ENCODE results near the gene MRGPRD.
A peak's percentile ranks its signal among the peaks of the same experiment; 100 is the strongest.
"Not testable (repeated sequence)": the region's sequence is repeated elsewhere in the genome, so short reads cannot be mapped to it uniquely, and the experiment has no call there.

The MRGPRD gene

GRCh38 chr11:69002110-69002569, 21.4 kb upstream of the MRGPRD start:
- no peak for DNase-seq (ENCODE audit: low read depth)
- no peak for TF ChIP-seq CTCF (IDR thresholded peaks at IDR 0.05; ENCODE audit: low read length, missing control alignments)
- H3K4me3 ChIP-seq (replicated peaks; ENCODE audit: low read depth, low read length): no peak overlapping the region

- no peak for DNase-seq (ENCODE audit: low read depth)
- H3K4me3 ChIP-seq (replicated peaks; ENCODE audit: low read depth, low read length): no peak overlapping the region
- no peak for TF ChIP-seq CTCF (IDR thresholded peaks at IDR 0.05; ENCODE audit: low read length, missing control alignments)
Measured at GRCh38 chr11:69001243-69002081, 20.7 kb upstream of the MRGPRD start.

GRCh38 chr11:69000831-69001242, 20.1 kb upstream of the MRGPRD start:
- TF ChIP-seq CTCF (IDR thresholded peaks at IDR 0.05; ENCODE audit: low read length, missing control alignments): peak; percentile 74

GRCh38 chr11:69000391-69000790, 19.6 kb upstream of the MRGPRD start:
- no peak for TF ChIP-seq CTCF (IDR thresholded peaks at IDR 0.05; ENCODE audit: low read length, missing control alignments)
- no peak for DNase-seq (ENCODE audit: low read depth)
- no peak overlapping the region for H3K4me3 ChIP-seq (replicated peaks; ENCODE audit: low read depth, low read length)

More at GRCh38 chr11:69000831-69001242, 20.1 kb upstream of the MRGPRD start:
- DNase-seq (ENCODE audit: low read depth): peak; percentile 85
- H3K4me3 ChIP-seq (replicated peaks; ENCODE audit: low read depth, low read length): no peak overlapping the region

GRCh38 chr11:68999748-69000355, 19.1 kb upstream of the MRGPRD start:
- H3K4me3 ChIP-seq (replicated peaks; ENCODE audit: low read depth, low read length); DNase-seq (ENCODE audit: low read depth): not testable (repeated sequence)

DNA sequence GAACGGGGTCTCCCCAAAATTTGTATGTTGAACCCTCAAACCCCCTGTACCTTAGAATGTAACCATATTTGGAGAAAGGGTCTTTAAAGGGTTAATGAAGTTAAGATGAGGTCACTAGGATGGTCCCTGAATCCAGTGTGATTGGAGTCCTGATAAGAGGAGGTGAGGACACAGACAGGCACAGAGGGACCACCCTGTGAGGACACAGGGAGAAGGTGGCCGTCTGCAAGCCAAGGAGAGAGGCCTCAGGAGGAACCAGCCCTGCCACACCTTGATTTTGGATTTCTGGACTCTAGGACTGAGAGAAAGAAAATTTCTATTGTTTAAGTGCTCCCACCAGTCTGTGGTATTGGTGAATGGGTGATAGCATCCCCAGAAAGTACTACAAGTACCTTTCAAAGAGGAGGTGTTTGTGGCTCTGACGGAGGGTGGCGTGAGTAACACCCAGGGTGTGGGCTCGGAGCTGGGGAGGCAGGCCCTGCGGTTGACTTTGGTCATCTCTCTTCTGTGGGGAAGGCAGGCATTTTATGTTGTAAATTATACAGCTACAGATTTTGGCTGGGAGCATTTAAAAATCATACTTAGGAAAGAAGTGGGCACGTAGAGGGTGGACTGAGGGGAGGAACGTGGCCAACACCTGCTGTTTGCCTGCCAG, 18.4 kb upstream of the MRGPRD start:
- TF ChIP-seq CTCF (IDR thresholded peaks at IDR 0.05; ENCODE audit: low read length, missing control alignments): no peak
- no peak for DNase-seq (ENCODE audit: low read depth)
- H3K4me3 ChIP-seq (replicated peaks; ENCODE audit: low read depth, low read length): no peak overlapping the region

- DNase-seq (ENCODE audit: low read depth): peak; percentile 40
- no peak overlapping the region for H3K4me3 ChIP-seq (replicated peaks; ENCODE audit: low read depth, low read length)
- TF ChIP-seq CTCF (IDR thresholded peaks at IDR 0.05; ENCODE audit: low read length, missing control alignments): no peak
Measured at GRCh38 chr11:68998390-68998911, 17.7 kb upstream of the MRGPRD start.

All from fibroblast of pulmonary artery (primary cell).